HG03378 (cell line): ENCODE results near the gene HOXA5.

ENCODE experiments used
- ATAC-seq: cut with Tn5 transposase; IDR thresholded peaks from one replicate; pipeline ENCODE4 v1.9.1; 2021; ENCODE audit warnings: mild to moderate bottlenecking, moderate library complexity; ENCODE audit not compliant: unreplicated experiment

HOXA5 gene

GRCh38 chr7:27138472-27138871 lies 5.0 kb downstream of the HOXA5 start:
- ATAC-seq, result no peak

- no peak for ATAC-seq
Measured at GRCh38 chr7:27137640-27138315, 5.7 kb downstream of the HOXA5 start.

GRCh38 chr7:27134392-27134791 lies 9.1 kb downstream of the HOXA5 start:
- no peak for ATAC-seq

- no peak for ATAC-seq
Measured at GRCh38 chr7:27133409-27134231, 9.9 kb downstream of the HOXA5 start.

GRCh38 chr7:27132978-27133377 lies 10.5 kb downstream of the HOXA5 start:
- ATAC-seq, result no peak

- ATAC-seq, result no peak
Measured at GRCh38 chr7:27132214-27132613, 11.3 kb downstream of the HOXA5 start.

GRCh38 chr7:27131390-27131819 lies 12.1 kb downstream of the HOXA5 start:
- ATAC-seq, result no peak

GRCh38 chr7:27130540-27131389 lies 12.7 kb downstream of the HOXA5 start, which contains the start of gene HOXA4:
Gene HOXA4, minus strand, starts transcription at chr7:27130757. Its CDS starts 24 bp downstream, at chr7:27130733.
- no peak for ATAC-seq

GRCh38 chr7:27129729-27130539 lies 13.5 kb downstream of the HOXA5 start:
- ATAC-seq, result no peak

GRCh38 chr7:27128776-27129728 lies 14.4 kb downstream of the HOXA5 start:
- no peak for ATAC-seq

- no peak for ATAC-seq
Measured at GRCh38 chr7:27128034-27128433, 15.4 kb downstream of the HOXA5 start.

- no peak for ATAC-seq
Measured at GRCh38 chr7:27126596-27127327, 16.7 kb downstream of the HOXA5 start.

GRCh38 chr7:27125986-27126394 lies 17.5 kb downstream of the HOXA5 start:
- no peak for ATAC-seq

GRCh38 chr7:27124902-27125689 lies 18.4 kb downstream of the HOXA5 start:
- no peak for ATAC-seq

GRCh38 chr7:27124096-27124901 lies 19.2 kb downstream of the HOXA5 start:
- ATAC-seq, result no peak

- ATAC-seq, result no peak
Measured at GRCh38 chr7:27123477-27124053, 19.9 kb downstream of the HOXA5 start.
